NT2/D1 (cell line): Measurements from ENCODE around the gene SLC44A4.

Source experiments
- YY1 ChIP-seq: IDR thresholded peaks from 2 replicates; pipeline ENCODE4 v1.6.1; 2011; ENCODE audit not compliant: insufficient read length, insufficient read depth
- ZNF274 ChIP-seq: IDR thresholded peaks from 2 replicates; pipeline ENCODE4 v1.6.1; 2011; ENCODE audit warnings: mild to moderate bottlenecking, low read depth, low read length

DNA sequence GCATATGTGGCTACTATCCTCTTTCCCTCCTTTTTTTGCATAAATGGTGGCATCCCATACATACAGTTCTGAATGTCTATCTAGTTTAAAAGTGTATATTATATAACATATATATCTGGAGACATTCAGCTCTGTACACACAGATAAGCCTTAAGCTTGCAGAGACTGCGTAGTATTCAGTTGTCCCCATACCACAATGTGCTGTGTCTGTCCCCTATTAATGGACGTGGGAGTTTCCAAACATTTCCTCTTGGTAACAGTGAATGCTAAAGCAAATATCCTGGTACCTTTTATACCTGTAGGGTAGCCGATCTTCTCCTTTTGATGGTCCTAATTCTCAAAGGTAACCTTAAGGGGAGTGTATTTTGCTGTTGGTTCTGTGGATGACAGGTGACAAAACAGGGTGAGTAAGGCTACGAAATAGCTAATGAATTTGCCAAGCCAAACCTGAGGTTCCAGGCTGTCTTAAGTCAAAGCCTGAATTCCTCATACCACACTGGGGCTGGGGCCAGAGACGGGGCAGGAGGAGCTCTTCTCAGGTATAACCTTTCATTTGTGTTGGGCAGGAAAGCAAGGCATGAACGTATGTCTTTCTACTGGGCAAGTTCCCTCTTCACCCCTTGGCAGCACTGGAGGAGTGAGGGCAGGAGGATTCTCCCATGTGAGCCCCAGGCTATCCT, 41.0 kb upstream of the SLC44A4 start:
- TF ChIP-seq ZNF274 (no peak), YY1 (no peak)
